NCI-H345 treated with DMSO at 0.1 percent for 48 hours (cell line): ENCODE data around the gene SRSF10.
"Not testable (repeated sequence)": the region's sequence is repeated elsewhere in the genome, so short reads cannot be mapped to it uniquely, and the experiment has no call there.

ENCODE experiments used
- DNase-seq: peaks from one replicate; lab custom pipeline; 2025; ENCODE audit not compliant: unreplicated experiment; lab: John Stamatoyannopoulos, UW

Gene SRSF10

GRCh38 chr1:23999156-23999671 lies 19.1 kb upstream of the SRSF10 start:
- no peak for DNase-seq

- no peak for DNase-seq
These were observed 17.7 kb upstream of the SRSF10 start for GRCh38 chr1:23997812-23998211.

GRCh38 chr1:23996700-23997229 lies 16.6 kb upstream of the SRSF10 start:
- no peak for DNase-seq

- no peak for DNase-seq
These were observed 15.3 kb upstream of the SRSF10 start for GRCh38 chr1:23995431-23995837.

- not testable (repeated sequence) for DNase-seq
These were observed 11.9 kb upstream of the SRSF10 start for GRCh38 chr1:23992011-23992410.

GRCh38 chr1:23989263-23989662 lies 9.1 kb upstream of the SRSF10 start:
- DNase-seq, result no peak

- not testable (repeated sequence) for DNase-seq
These were observed 6.9 kb upstream of the SRSF10 start for GRCh38 chr1:23987038-23987437.

- no peak for DNase-seq
These were observed 4.5 kb upstream of the SRSF10 start for GRCh38 chr1:23984417-23985186.

GRCh38 chr1:23980728-23981070 lies 572 bp upstream of the SRSF10 start:
- DNase-seq, result no peak

GRCh38 chr1:23979387-23979880 lies 693 bp downstream of the SRSF10 start:
- DNase-seq, result no peak

- no peak for DNase-seq
These were observed 1.3 kb downstream of the SRSF10 start for GRCh38 chr1:23978805-23979204.

- DNase-seq, result no peak
These were observed 2.3 kb downstream of the SRSF10 start for GRCh38 chr1:23977854-23978191.

- DNase-seq, result no peak
These were observed 2.8 kb downstream of the SRSF10 start for GRCh38 chr1:23977187-23977853.

GRCh38 chr1:23967871-23968270 lies 12.3 kb downstream of the SRSF10 start:
- DNase-seq, result no peak

- no peak for DNase-seq
These were observed 13.1 kb downstream of the SRSF10 start for GRCh38 chr1:23966973-23967493.

- no peak for DNase-seq
These were observed 15.1 kb downstream of the SRSF10 start for GRCh38 chr1:23964790-23965740.

- DNase-seq, result no peak
These were observed 15.9 kb downstream of the SRSF10 start for GRCh38 chr1:23964235-23964668.

- no peak for DNase-seq
These were observed 16.4 kb downstream of the SRSF10 start for GRCh38 chr1:23963617-23964234.

- no peak for DNase-seq
These were observed 19.7 kb downstream of the SRSF10 start for GRCh38 chr1:23960291-23961020.
